H1 (cell line): ENCODE data around the gene CCDC60.

Source experiments
- CTCF ChIP-seq, 3 experiments: IDR thresholded peaks; 1 replicate in 2 of 3; 2 replicates in 1 of 3; pipeline versions ENCODE4 v1.5.1 to v1.6.1; 2011; ENCODE audit warnings: low read length in 3 of 3, mild to moderate bottlenecking in 3 of 3, inconsistent platforms in 2 of 3, low read depth in 1 of 3, moderate library complexity in 1 of 3; ENCODE audit not compliant: insufficient read depth in 1 of 3; ENCODE audit errors: control extremely low read depth in 1 of 3
- POLR2AphosphoS5 ChIP-seq: IDR thresholded peaks from 2 replicates; pipeline ENCODE4 v1.6.1; 2011; ENCODE audit warnings: low read depth, low read length
- SP2 ChIP-seq: IDR thresholded peaks from 2 replicates; pipeline ENCODE4 v1.6.1; 2012; ENCODE audit warnings: mild to moderate bottlenecking, low read length, inconsistent platforms
- ZNF274 ChIP-seq: IDR thresholded peaks from 2 replicates; pipeline ENCODE4 v1.7.0; 2012; ENCODE audit warnings: low read length, borderline replicate concordance; ENCODE audit errors: extremely low read depth

- TF ChIP-seq SP2 (no peak), POLR2AphosphoS5 (no peak), ZNF274 (no peak), CTCF (IDR thresholded peaks at IDR 0.05; ENCODE audit: control extremely low read depth in 1 of 3, insufficient read depth in 1 of 3, low read depth in 1 of 3, low read length in 3 of 3) (no peak)
Observed at GRCh38 chr12:119341020-119341419, 6.5 kb downstream of the CCDC60 start.
